HG02840 (cell line): ENCODE data around the gene TAOK3.

Source experiments
- ATAC-seq: cut with Tn5 transposase; IDR thresholded peaks from one replicate; pipeline ENCODE4 v1.9.1; 2021; ENCODE audit warnings: mild to moderate bottlenecking, moderate library complexity, moderate number of reproducible peaks; ENCODE audit not compliant: unreplicated experiment, low FRiP score

TAOK3 gene

GRCh38 chr12:118237052-118237665 is 135.5 kb downstream of the TAOK3 start:
- ATAC-seq, result peak; percentile 86

GRCh38 chr12:118220702-118221101 is 152.0 kb downstream of the TAOK3 start:
- no peak for ATAC-seq

GRCh38 chr12:118219772-118220171 is 152.9 kb downstream of the TAOK3 start:
- no peak for ATAC-seq

GRCh38 chr12:118219106-118219505 is 153.6 kb downstream of the TAOK3 start:
- no peak for ATAC-seq

GRCh38 chr12:118213452-118213851 is 159.3 kb downstream of the TAOK3 start:
- no peak for ATAC-seq

GRCh38 chr12:118212606-118213005 is 160.1 kb downstream of the TAOK3 start:
- no peak for ATAC-seq

- no peak for ATAC-seq
Measured at GRCh38 chr12:118206107-118206412, 166.6 kb downstream of the TAOK3 start.

- ATAC-seq, result no peak
Measured at GRCh38 chr12:118193958-118194357, 178.7 kb downstream of the TAOK3 start.

GRCh38 chr12:118193477-118193876 is 179.2 kb downstream of the TAOK3 start:
- ATAC-seq, result no peak

GRCh38 chr12:118190266-118190665 is 182.4 kb downstream of the TAOK3 start:
- no peak for ATAC-seq

- no peak for ATAC-seq
Measured at GRCh38 chr12:118189741-118190191, 182.9 kb downstream of the TAOK3 start.

GRCh38 chr12:118188690-118189371 is 183.9 kb downstream of the TAOK3 start:
- ATAC-seq, result no peak

- no peak for ATAC-seq
Measured at GRCh38 chr12:118187751-118188435, 184.8 kb downstream of the TAOK3 start.

- ATAC-seq, result no peak
Measured at GRCh38 chr12:118185602-118186397, 186.9 kb downstream of the TAOK3 start.

GRCh38 chr12:118183711-118184110 is 189.0 kb downstream of the TAOK3 start:
- no peak for ATAC-seq

- no peak for ATAC-seq
Measured at GRCh38 chr12:118183155-118183554, 189.6 kb downstream of the TAOK3 start.

GRCh38 chr12:118175823-118176447 is 196.8 kb downstream of the TAOK3 start:
- no peak for ATAC-seq

GRCh38 chr12:118166946-118167345 is 205.8 kb downstream of the TAOK3 start:
- ATAC-seq, result peak; percentile 95

GRCh38 chr12:118164798-118165486 is 207.8 kb downstream of the TAOK3 start:
- no peak for ATAC-seq

- ATAC-seq, result no peak
Measured at GRCh38 chr12:118160536-118160935, 212.2 kb downstream of the TAOK3 start.
